NCI-H1092 treated with DMSO at 0.1 percent for 48 hours (cell line): ENCODE data around the gene CTRL.

Source experiments
- DNase-seq: peaks from one replicate; lab custom pipeline; 2025; lab: John Stamatoyannopoulos, UW

Gene CTRL

DNA sequence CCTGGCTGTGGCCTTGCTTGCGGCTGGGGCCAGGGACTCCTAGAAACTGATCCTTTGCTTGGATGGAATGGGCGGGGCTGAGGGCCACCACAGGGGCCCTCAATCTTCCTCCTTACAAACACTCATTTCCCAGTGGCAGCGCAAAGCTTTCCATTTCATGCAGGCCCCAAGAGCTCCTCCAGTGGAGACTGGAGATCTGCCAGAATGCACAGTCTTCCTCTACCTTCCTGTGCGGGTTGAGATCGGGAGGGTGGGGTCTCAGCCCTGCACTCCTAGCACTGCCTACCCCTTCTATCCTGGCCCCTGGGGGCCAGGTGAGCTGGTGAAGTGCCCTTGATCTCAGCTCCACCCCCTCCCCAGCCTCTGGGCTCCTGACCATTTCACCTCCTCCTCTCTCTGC is 45.3 kb downstream of the CTRL start:
- no peak for DNase-seq

DNA sequence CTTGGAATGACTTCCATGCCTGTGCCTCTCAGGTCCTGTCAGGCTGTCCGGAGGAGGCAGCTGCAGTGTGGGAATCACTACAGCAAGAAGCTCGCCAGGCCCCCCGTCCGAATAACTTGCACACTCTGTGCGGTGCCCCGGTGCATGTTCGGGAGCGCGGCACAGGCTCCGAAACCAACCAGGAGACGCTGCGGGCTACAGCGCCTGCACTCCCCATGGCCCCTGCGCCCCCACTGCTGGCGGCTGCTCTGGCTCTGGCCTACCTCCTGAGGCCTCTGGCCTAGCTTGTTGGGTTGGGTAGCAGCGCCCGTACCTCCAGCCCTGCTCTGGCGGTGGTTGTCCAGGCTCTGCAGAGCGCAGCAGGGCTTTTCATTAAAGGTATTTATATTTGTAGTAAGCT is 45.7 kb downstream of the CTRL start:
- no peak for DNase-seq

DNA sequence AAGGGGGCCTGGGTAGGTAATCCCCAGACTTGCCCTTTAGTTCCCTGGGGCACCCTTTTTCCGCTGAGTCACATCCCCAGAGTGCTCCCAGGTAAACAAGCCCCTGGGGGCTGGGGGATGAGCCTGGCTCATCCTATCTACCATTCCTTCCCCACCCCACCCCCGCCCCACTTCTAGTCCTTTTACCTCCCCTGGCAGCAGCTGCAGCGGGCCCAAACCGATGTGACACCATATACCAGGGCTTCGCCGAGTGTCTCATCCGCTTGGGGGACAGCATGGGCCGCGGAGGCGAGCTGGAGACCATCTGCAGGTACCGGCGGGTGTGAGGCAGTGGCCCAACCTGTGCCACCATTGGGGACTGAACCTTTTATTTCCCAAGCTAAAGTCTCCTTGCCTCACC is 46.1 kb downstream of the CTRL start:
- no peak for DNase-seq

DNA sequence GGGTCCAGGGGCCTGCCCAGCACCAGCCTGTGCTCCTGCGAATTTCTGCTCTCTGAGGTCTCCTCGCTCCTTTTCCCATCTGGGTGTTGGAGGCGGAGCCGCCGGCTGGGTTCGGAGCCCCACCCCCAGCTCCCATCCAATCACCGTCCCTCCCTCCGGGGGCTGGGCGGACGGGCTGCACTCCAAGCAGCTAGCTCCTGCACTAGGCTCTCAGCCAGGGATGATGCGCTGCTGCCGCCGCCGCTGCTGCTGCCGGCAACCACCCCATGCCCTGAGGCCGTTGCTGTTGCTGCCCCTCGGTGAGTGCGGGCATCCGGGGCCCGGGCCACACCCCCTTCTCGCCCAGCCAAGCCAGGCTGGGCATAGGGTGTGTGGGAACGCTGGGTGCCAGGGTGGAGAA is 47.0 kb downstream of the CTRL start, which contains the start of gene NRN1L:
Gene NRN1L (plus strand): TSS at position 202 of the 400 bp plus-strand sequence. CDS start 19 bp downstream, at position 221.
- no peak for DNase-seq

DNA sequence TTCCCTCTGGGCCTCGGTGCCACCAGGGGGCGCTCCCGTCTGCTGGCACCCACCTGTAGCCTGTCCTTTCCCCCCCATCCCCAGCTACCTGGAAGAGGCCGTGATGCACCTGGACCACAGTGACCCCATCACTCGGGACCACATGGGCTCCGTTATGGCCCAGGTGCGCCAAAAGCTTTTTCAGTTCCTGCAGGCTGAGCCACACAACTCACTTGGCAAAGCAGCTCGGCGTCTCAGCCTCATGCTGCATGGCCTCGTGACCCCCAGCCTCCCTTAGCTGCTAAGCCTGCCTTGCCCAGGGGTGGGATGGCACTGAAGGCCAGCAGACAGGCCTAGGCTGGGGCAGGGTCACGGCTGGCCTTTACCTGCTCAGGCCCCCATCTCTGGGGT is 47.8 kb downstream of the CTRL start:
- DNase-seq, result peak; percentile 34

DNA sequence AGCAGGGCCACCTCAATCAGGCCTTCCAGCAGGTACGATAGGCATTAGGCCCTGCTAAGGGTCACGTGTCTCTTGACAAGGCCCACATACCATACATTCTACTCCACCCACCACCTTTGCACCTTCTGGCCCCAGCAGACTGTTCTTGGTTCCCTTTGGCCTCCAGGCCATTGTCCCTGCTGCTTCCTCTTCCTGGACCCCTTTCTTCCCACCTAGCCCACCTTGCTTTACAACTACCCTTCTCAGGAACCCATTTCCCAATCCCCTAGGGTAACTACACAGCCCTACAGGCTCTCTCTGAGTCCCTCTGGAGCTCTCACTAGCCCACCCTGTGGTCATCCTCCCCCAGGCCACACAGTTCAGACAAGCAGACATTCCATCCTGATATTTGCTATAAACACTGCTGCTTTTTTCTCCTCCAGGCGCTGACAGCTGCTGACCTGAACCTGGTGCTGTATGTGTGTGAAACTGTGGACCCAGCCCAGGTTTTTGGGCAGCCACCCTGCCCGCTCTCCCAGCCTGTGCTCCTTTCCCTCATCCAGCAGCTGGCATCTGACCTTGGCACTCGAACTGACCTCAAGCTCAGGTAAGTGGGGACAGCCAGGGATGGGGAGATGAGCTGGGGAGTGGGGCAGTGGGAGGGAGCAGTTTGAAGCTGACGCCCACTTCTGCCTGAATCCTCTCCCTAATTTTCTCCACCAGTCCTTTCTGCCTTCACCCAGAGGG is 48.4 kb downstream of the CTRL start:
- no peak for DNase-seq

DNA sequence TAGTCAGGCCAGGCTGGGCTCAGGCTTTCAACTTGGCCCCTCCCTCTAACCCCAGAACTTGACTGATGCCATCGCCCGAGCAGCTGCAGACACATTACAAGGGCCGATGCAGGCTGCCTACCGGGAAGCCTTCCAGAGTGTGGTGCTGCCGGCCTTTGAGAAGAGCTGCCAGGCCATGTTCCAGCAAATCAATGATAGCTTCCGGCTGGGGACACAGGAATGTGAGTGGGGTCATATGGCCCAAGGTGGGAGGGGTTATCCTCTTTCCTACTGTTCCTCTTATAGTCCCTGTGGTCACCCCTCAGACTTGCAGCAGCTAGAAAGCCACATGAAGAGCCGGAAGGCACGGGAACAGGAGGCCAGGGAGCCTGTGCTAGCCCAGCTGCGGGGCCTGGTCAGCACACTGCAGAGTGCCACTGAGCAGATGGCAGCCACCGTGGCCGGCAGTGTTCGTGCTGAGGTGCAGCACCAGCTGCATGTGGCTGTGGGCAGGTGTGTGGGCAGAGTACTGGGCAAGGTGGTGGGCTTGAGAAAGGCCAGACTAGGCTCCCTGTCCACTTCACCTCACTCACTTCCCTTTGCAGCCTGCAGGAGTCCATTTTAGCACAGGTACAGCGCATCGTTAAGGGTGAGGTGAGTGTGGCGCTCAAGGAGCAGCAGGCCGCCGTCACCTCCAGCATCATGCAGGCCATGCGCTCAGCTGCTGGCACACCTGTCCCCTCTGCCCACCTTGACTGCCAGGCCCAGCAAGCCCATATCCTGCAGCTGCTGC is 49.1 kb downstream of the CTRL start:
- no peak for DNase-seq

DNA sequence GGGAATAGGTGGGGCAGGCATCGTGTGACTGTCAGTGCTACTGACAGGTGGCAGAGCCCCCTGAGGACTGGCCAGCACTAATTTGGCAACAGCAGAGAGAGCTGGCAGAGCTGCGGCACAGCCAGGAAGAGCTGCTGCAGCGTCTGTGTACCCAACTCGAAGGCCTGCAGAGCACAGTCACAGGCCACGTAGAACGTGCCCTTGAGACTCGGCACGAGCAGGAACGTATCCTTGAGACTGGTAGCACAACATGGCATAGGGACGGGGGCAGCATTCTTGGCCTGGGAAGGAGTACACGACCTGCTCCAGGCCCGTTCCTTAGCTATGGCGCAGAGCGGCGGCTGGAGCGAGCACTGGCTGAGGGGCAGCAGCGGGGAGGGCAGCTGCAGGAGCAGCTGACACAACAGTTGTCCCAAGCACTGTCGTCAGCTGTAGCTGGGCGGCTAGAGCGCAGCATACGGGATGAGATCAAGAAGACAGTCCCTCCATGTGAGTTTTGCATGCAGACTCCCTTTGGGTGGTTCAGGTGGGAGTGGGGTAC is 50.0 kb downstream of the CTRL start:
- no peak for DNase-seq

DNA sequence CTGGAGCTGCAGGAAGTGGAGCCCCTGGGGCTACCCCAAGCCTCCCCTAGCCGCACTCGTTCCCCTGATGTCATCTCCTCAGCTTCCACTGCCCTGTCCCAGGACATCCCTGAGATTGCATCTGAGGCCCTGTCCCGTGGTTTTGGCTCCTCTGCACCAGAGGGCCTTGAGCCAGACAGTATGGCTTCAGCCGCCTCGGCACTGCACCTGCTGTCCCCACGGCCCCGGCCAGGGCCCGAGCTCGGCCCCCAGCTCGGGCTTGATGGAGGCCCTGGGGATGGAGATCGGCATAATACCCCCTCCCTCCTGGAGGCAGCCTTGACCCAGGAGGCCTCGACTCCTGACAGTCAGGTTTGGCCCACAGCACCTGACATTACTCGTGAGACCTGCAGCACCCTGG is 51.1 kb downstream of the CTRL start:
- no peak for DNase-seq

DNA sequence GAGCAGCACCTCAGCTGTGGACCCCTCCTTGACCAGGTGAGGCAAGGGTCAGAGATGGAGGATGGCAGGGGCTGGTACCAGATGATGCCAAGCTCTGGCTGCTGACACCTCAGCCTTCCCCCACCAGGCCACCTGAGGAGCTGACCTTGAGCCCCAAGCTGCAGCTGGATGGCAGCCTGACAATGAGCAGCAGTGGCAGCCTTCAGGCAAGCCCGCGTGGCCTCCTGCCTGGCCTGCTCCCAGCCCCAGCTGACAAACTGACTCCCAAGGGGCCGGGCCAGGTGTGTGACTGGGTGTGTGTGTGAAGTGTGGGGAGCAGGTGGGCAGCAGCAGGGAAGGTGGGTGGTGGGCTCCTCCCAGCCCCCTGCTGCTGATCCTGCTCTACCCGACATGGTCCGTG is 51.7 kb downstream of the CTRL start:
- DNase-seq, result no peak
